RWPE2 (cell line): Measurements from ENCODE around the gene MAS1.
A peak's percentile ranks its signal among the peaks of the same experiment; 100 is the strongest.
"Not testable (repeated sequence)": the region's sequence is repeated elsewhere in the genome, so short reads cannot be mapped to it uniquely, and the experiment has no call there.

Experiments used
- ATAC-seq: fragments of 200-7000 bp; cut with Tn5 transposase; 3 replicates; pipeline ENCODE4 v1.9.1; 2021; ENCODE audit warnings: low read depth
- DNase-seq: peaks from one replicate; pipeline ENCODE4 v3.0.0-alpha.2; 2020; ENCODE audit warnings: low spot score
- H3K27ac ChIP-seq: fragments of 450-650 bp; 2 replicates; pipeline ENCODE4 v1.5.1; 2017; ENCODE audit warnings: mild to moderate bottlenecking; ENCODE audit not compliant: poor library complexity, severe bottlenecking
- H3K27me3 ChIP-seq: fragments of 250-450 bp; sonication (Bioruptor Pico); 2 replicates; pipeline ENCODE4 v1.5.1; 2021; ENCODE audit warnings: mild to moderate bottlenecking, moderate library complexity; ENCODE audit not compliant: insufficient read depth, poor library complexity, severe bottlenecking
- H3K36me3 ChIP-seq: fragments of 250-450 bp; sonication (Bioruptor Pico); 2 replicates; pipeline ENCODE4 v1.5.1; 2020; ENCODE audit warnings: low read depth, mild to moderate bottlenecking, moderate library complexity
- H3K4me1 ChIP-seq: fragments of 250-450 bp; sonication (Bioruptor Pico); 2 replicates; pipeline ENCODE4 v1.5.1; 2021; ENCODE audit warnings: mild to moderate bottlenecking, moderate library complexity; ENCODE audit not compliant: insufficient read depth, poor library complexity, severe bottlenecking
- H3K4me3 ChIP-seq: fragments of 250-450 bp; sonication (Bioruptor Pico); 2 replicates; pipeline ENCODE4 v1.5.1; 2021; ENCODE audit warnings: mild to moderate bottlenecking, moderate library complexity; ENCODE audit not compliant: severe bottlenecking
- H3K9me3 ChIP-seq: fragments of 250-450 bp; sonication (Bioruptor Pico); 2 replicates; pipeline ENCODE4 v1.5.1; 2021; ENCODE audit warnings: mild to moderate bottlenecking, moderate library complexity; ENCODE audit not compliant: severe bottlenecking
- CTCF ChIP-seq: fragments of 450-650 bp; IDR thresholded peaks from one replicate; pipeline ENCODE4 v1.5.1; 2017; ENCODE audit warnings: mild to moderate bottlenecking, moderate library complexity; ENCODE audit not compliant: poor library complexity, severe bottlenecking

The MAS1 gene

GRCh38 chr6:159890792-159891191 lies at the start of gene MAS1:
Gene MAS1, plus strand, starts transcription at chr6:159890988. Its CDS starts 15,968 bp downstream, at chr6:159906956.
- H3K9me3 ChIP-seq = peaks cover 2% of the 10 kb centered on the region
- DNase-seq = peak; percentile 12
- no peak for ATAC-seq
- no peak for TF ChIP-seq CTCF
- H3K27ac ChIP-seq = no peak within 1 kb of the TSS
- H3K4me3 ChIP-seq = no peak within 1 kb of the TSS
- peaks cover 2% of the 10 kb centered on the region for H3K27me3 ChIP-seq
- no peaks in the 10 kb centered on the region for H3K36me3 ChIP-seq
- H3K4me1 ChIP-seq = no peaks in the 10 kb centered on the region

GRCh38 chr6:159842035-159842434 lies 48.8 kb upstream of the MAS1 start:
- peak; percentile 31 for TF ChIP-seq CTCF
- DNase-seq = no peak

GRCh38 chr6:159844737-159845645 lies 45.8 kb upstream of the MAS1 start:
- H3K27ac ChIP-seq = no peak overlapping the region
- no peaks in the 10 kb centered on the region for H3K27me3 ChIP-seq
- no peak overlapping the region for H3K4me3 ChIP-seq
- ATAC-seq (no peak), DNase-seq (no peak)
- H3K4me1 ChIP-seq = no peaks in the 10 kb centered on the region
- H3K9me3 ChIP-seq = peaks cover 5% of the 10 kb centered on the region
- H3K36me3 ChIP-seq = no peaks in the 10 kb centered on the region
- no peak for TF ChIP-seq CTCF

More at GRCh38 chr6:159842035-159842434, 48.8 kb upstream of the MAS1 start:
- Histone ChIP-seq H3K9me3 (no peaks in the 10 kb centered on the region), H3K4me3 (no peak overlapping the region), H3K27me3 (no peaks in the 10 kb centered on the region), H3K27ac (no peak overlapping the region), H3K36me3 (no peaks in the 10 kb centered on the region), H3K4me1 (no peaks in the 10 kb centered on the region)
- no peak for ATAC-seq

- not testable (repeated sequence) for H3K27me3 ChIP-seq, DNase-seq, ATAC-seq
These were observed 42.2 kb upstream of the MAS1 start for GRCh38 chr6:159848552-159848951.

GRCh38 chr6:159849851-159850250 lies 40.9 kb upstream of the MAS1 start:
- not testable (repeated sequence) for H3K27me3 ChIP-seq, ATAC-seq, H3K4me3 ChIP-seq, DNase-seq, H3K27ac ChIP-seq, H3K4me1 ChIP-seq, H3K36me3 ChIP-seq, H3K9me3 ChIP-seq

More at GRCh38 chr6:159848552-159848951, 42.2 kb upstream of the MAS1 start:
- not testable (repeated sequence) for H3K4me3 ChIP-seq, H3K36me3 ChIP-seq, H3K4me1 ChIP-seq, H3K27ac ChIP-seq, H3K9me3 ChIP-seq
